NB4 (cell line): ENCODE results near the gene HTR1E.

Experiments
- CTCF ChIP-seq: IDR thresholded peaks from one replicate; pipeline ENCODE4 v1.5.1; 2012; ENCODE audit warnings: low read depth, low read length
- POLR2A ChIP-seq: IDR thresholded peaks from 2 replicates; pipeline ENCODE4 v1.6.1; 2011; ENCODE audit warnings: mild to moderate bottlenecking; ENCODE audit not compliant: insufficient read length; ENCODE audit errors: extremely low read depth

- no peak for TF ChIP-seq POLR2A
- no peak for TF ChIP-seq CTCF
Measured at GRCh38 chr6:87027021-87027420, 89.7 kb downstream of the HTR1E start.
